Measurements from ENCODE around the gene RBM14. TPM values are rescaled to one million over a fixed set of nuclear protein-coding genes. Genes with fewer than 3 reads are reported as not detected.

Gene RBM14
- total and polyA plus RNA-seq, 10 of the 15 experiments (the other 5 are each of a cell fraction or from before 2014, with no cell fraction given), result 5.4 to 140 (median 44.5) TPM

DNA sequence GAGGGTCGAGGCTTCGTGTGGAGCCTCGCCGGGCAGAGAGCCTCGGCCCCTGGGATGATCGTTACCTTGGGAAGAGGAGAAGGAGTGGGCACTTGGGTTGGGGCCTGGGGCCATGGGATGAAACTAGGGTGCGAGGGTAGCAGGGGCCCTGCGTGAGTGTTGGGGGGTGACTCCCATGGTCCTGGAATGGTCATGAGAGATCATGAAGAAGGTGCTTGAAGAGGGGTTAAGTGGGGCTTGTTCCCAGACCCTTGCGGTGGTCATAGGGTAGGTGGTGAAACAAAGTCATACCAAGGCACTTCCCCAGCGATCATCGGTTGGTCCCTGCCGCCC is 23.2 kb upstream of the RBM14 start (continued):
- TF ChIP-seq HDGF (IDR thresholded peaks at IDR 0.05) (peak; percentile 51; the same call in 1 of the 2 replicates), IKZF2 (IDR thresholded peaks at IDR 0.05) (no peak)

DNA sequence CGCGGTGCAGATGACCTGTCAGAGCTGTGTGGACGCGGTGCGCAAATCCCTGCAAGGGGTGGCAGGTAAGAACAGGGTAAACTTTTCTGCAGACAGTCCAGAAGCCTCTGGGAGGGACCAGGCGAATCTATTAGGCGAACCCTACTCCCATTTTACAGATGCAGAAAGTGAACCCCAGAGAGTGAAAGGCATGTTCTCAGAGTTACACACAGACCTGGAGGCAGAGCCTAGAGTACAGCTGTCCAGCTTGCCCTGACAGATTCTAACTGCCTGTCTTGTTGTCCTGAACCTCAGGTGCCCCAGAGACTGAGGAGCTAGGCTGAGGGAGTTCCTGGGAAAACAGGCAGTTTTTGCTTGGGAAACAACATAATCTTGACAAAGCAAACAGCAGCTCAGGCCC is 22.8 kb upstream of the RBM14 start:
- DNase-seq (ENCODE audit: low read depth, low spot score) (no peak), FAIRE-seq (no peak), ATAC-seq (no peak; the same call in 2 of the 3 replicates)
- peak overlapping the region; percentile 95 for H3K9ac ChIP-seq (ENCODE audit: control insufficient read depth, insufficient read depth, low read length)
- in situ Hi-C loops (cut with MboI) (no loop called here), intact Hi-C loops (cut with micrococcal nuclease; ENCODE audit: unreplicated experiment) (loop anchor here (2.0 to 5.0 kb wide), 2 partner anchors 23 to 84 kb away; partner anchors contain the start of genes RBM14 and RBM4B)
- H3K9me3 ChIP-seq (replicated peaks; ENCODE audit: control insufficient read depth, insufficient read depth, low read length), result no peaks in the 10 kb centered on the region
- ChIA-PET POLR2A (interaction anchor here (0.8 to 6.9 kb wide), 8 partner anchors 12 to 262 kb away, joined by 3 to 60 read pairs (median 3); partner anchors contain the start of genes RBM14, RBM4 and RBM4B), SMC1A (ENCODE audit: uncharacterized antibody, unreplicated experiment) (interaction anchor here (0.9 to 4.2 kb wide), 4 partner anchors 13 to 84 kb away, joined by 3 to 19 read pairs (median 10); partner anchors contain the start of genes RBM14 and RBM4B), RAD21 (ENCODE audit: unreplicated experiment) (interaction anchor here (1.3 to 3.3 kb wide), 2 partner anchors 16 to 84 kb away, joined by 3 to 27 read pairs; partner anchors contain the start of gene RBM4B), CTCF (interaction anchor here (0.7 to 7.7 kb wide), 5 partner anchors 13 to 85 kb away, joined by 3 to 75 read pairs (median 21); partner anchors contain the start of genes RBM4 and RBM4B)
- no peaks in the 10 kb centered on the region for H4K20me1 ChIP-seq (ENCODE audit: control insufficient read depth, insufficient read depth)
- peaks cover 13% of the 10 kb centered on the region for H3K4me1 ChIP-seq (ENCODE audit: control insufficient read depth, insufficient read depth, low read length)
- no peaks in the 10 kb centered on the region for H3K36me3 ChIP-seq (ENCODE audit: control insufficient read depth in 2 of 2, insufficient read depth in 2 of 2, low read length in 1 of 2)
- TF ChIP-seq RFX5 (IDR thresholded peaks at IDR 0.05; ENCODE audit: low read depth, low read length), result no peak
- TF ChIP-seq SMARCA5 (IDR thresholded peaks at IDR 0.05), result 0 out of 2 replicates have a peak, but pooled peaks have one; percentile 1
- peak overlapping the region; percentile 85 for H3K4me3 ChIP-seq
- peak overlapping the region; percentile 62 for H3K27ac ChIP-seq (ENCODE audit: control insufficient read depth, insufficient read depth)
- peak overlapping the region; percentile 97 for H3K4me2 ChIP-seq (ENCODE audit: control insufficient read depth, insufficient read depth)
- BruUV-seq (replicated peaks), result no TSS peak
- H3K79me2 ChIP-seq (ENCODE audit: control insufficient read depth, insufficient read depth, low read length), result peaks cover 23% of the 10 kb centered on the region
- H2AFZ ChIP-seq (ENCODE audit: control insufficient read depth, low read depth, low read length), result peak overlapping the region; percentile 91
- no peaks in the 10 kb centered on the region for H3K27me3 ChIP-seq (replicated peaks in 1 of 2; ENCODE audit: control insufficient read depth in 2 of 2, insufficient read depth in 2 of 2, low read length in 1 of 2)
- 34% methylated on average over 7 of the region's 7 CpGs for WGBS (ENCODE audit: insufficient coverage, insufficient replicate concordance, low lambda C conversion rate, missing lambda C conversion rate)
